Measurements from ENCODE around the gene ARCN1.

GRCh38 chr11:118612378-118612777 lies 40.2 kb downstream of the ARCN1 start:
- TF ChIP-seq CTCF (IDR thresholded peaks at IDR 0.05): no peak
- no peak for TF ChIP-seq POLR2A (IDR thresholded peaks at IDR 0.05)

Measured in testis (tissue), 2 donors.